Sigmoid colon (tissue), 4 donors: ENCODE data around the gene C6orf120.

Experiments used
- CTCF ChIP-seq, 4 experiments: fragments of 450-650 bp in 3 of 4; fragments of 200-600 bp in 1 of 4; IDR thresholded peaks; one replicate each; pipeline ENCODE4 v1.5.1; 2016 to 2019; ENCODE audit warnings: antibody characterized with exemption in 4 of 4, mild to moderate bottlenecking in 3 of 4, moderate library complexity in 2 of 4
- EP300 ChIP-seq, 4 donors: sonication (generic); formaldehyde crosslinking; IDR thresholded peaks; one replicate each; pipeline ENCODE4 v1.6.1; 2017; ENCODE audit warnings: antibody characterized with exemption in 4 of 4
- POLR2A ChIP-seq, 2 donors: fragments of 450-650 bp; IDR thresholded peaks; one replicate each; pipeline ENCODE4 v1.6.1; 2016; ENCODE audit warnings: antibody characterized with exemption in 2 of 2, mild to moderate bottlenecking in 2 of 2, moderate library complexity in 2 of 2
- POLR2AphosphoS5 ChIP-seq, 4 donors: sonication (generic); formaldehyde crosslinking; IDR thresholded peaks; one replicate each; pipeline ENCODE4 v1.6.1; 2017; ENCODE audit warnings: antibody characterized with exemption in 4 of 4

- TF ChIP-seq POLR2A (IDR thresholded peaks at IDR 0.05), result no peak
- no peak for TF ChIP-seq CTCF (IDR thresholded peaks at IDR 0.05)
- no peak for TF ChIP-seq EP300 (IDR thresholded peaks at IDR 0.05)
- no peak for TF ChIP-seq POLR2AphosphoS5 (IDR thresholded peaks at IDR 0.05)
These were observed 48.2 kb upstream of the C6orf120 start for GRCh38 chr6:169653691-169654090.
